Large intestine (tissue), 3 donors: ENCODE data around the gene ASB15. TPM values are rescaled to one million over a fixed set of nuclear protein-coding genes. Genes with fewer than 3 reads are reported as not detected.

Experiments
- DNase-seq, 2 donors: peaks; one replicate each; pipeline versions ENCODE4 v3.0.0 to v3.0.0-alpha.2; 2013
- H3K27ac ChIP-seq: one replicate; pipeline ENCODE4 v1.5.1; 2013; ENCODE audit warnings: low read length
- H3K27me3 ChIP-seq: 2 replicates; pipeline ENCODE4 v1.6.1; 2013; ENCODE audit warnings: low read length; ENCODE audit not compliant: control insufficient read depth, insufficient read depth
- H3K36me3 ChIP-seq: 2 replicates; pipeline ENCODE4 v1.6.1; 2013; ENCODE audit warnings: low read length; ENCODE audit not compliant: control insufficient read depth, insufficient read depth
- H3K4me1 ChIP-seq: one replicate; pipeline ENCODE4 v1.6.1; 2013; ENCODE audit warnings: low read length; ENCODE audit not compliant: control insufficient read depth, insufficient read depth
- H3K4me3 ChIP-seq: one replicate; pipeline ENCODE4 v1.5.1; 2013; ENCODE audit warnings: low read length
- H3K9me3 ChIP-seq: one replicate; pipeline ENCODE4 v1.6.1; 2013; ENCODE audit warnings: mild to moderate bottlenecking, low read depth, low read length, moderate library complexity; ENCODE audit not compliant: control insufficient read depth
- WGBS: methylation state at CpG from one replicate; pipeline ENCODE4 v1.1.5; 2013; ENCODE audit warnings: low lambda C conversion rate; ENCODE audit not compliant: insufficient coverage; 5-methylcytosine and 5-hydroxymethylcytosine counted together
- polyA plus RNA-seq: library from polyadenylated mRNA; unstranded; fragments of 120-200 nt; gene quantifications from one replicate; pipeline ENCODE4 v1.2.1, GENCODE V29; 2013

Gene ASB15
- polyA plus RNA-seq, 1 donor = 0.07 TPM

DNA sequence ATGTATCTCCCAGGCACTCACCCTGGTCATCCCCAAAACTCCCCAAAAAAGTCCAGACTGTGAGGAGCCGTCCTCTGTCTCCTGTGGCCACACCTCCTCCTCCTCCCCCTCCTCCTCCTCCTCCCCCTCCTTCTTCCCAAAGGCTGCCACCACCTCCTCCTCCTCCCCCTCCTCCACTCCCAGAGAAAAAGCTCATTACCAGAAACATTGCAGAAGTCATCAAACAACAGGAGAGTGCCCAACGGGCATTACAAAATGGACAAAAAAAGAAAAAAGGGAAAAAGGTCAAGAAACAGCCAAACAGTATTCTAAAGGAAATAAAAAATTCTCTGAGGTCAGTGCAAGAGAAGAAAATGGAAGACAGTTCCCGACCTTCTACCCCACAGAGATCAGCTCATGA lies 61.1 kb downstream of the ASB15 start:
- peaks cover 2% of the 10 kb centered on the region for H3K27me3 ChIP-seq
- H3K36me3 ChIP-seq = no peaks in the 10 kb centered on the region
- DNase-seq = no peak
- peaks cover 4% of the 10 kb centered on the region for H3K4me1 ChIP-seq
- peaks cover 2% of the 10 kb centered on the region for H3K9me3 ChIP-seq
- no peak overlapping the region for H3K4me3 ChIP-seq
- H3K27ac ChIP-seq = no peak overlapping the region
- WGBS = 83% methylated on average over 1 of the region's 3 CpGs

- 100% methylated on average over 1 of the region's 6 CpGs for WGBS
These were observed 61.6 kb downstream of the ASB15 start for GRCh38 chr7:123663200-123663599.

DNA sequence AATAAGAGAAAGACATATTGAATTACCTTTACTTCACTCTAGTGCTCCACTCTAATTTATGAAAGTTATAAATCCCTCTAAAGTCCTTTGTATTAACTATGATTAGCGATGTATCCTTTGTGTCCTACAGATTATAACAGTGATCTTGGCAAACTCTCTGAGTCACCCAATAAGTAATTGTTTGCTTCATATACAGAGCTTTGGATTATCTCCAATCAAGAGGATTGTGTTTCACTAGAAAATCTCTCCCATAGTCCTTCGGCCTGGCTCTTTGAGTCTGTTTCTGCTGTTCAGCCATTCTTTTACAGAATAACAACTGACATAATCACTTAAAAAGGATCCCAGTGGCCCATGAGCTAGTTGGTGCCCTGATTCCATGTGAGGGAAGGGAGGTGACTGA lies 63.5 kb downstream of the ASB15 start:
- H3K9me3 ChIP-seq = peaks cover 2% of the 10 kb centered on the region
- no peaks in the 10 kb centered on the region for H3K27me3 ChIP-seq
- H3K4me1 ChIP-seq = peaks cover 4% of the 10 kb centered on the region
- no peak overlapping the region for H3K4me3 ChIP-seq
- H3K36me3 ChIP-seq = no peaks in the 10 kb centered on the region
- no peak for DNase-seq
- no peak overlapping the region for H3K27ac ChIP-seq
- WGBS = 80% methylated on average over 1 of the region's 2 CpGs

More at GRCh38 chr7:123663200-123663599, 61.6 kb downstream of the ASB15 start:
- Histone ChIP-seq H3K27me3 (peaks cover 2% of the 10 kb centered on the region), H3K27ac (no peak overlapping the region), H3K4me1 (peaks cover 4% of the 10 kb centered on the region), H3K9me3 (peaks cover 2% of the 10 kb centered on the region), H3K36me3 (no peaks in the 10 kb centered on the region), H3K4me3 (no peak overlapping the region)
- no peak for DNase-seq

DNA sequence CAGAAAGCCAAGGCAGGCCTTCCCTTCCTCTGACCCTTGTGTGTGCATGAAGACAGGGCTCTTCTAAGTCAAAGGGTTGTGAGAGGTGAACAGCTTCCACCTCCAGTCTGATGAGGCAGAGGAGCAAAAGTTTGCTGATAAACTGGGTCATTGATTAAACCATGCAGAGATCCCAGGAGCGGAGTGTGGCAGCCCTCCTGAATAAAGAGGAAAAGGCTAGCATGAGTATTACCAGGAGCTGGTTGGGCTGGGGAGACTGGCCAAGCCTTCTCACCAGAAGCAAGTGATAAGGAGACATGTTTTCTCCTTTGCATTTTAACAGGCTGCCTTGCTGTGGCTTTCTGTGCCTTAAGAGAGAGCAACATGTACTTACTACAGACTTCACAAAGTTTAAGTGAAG lies 64.3 kb downstream of the ASB15 start:
- WGBS = no CpG with 5 or more reads among the region's 1 CpG
- DNase-seq = peak in 1 of 2 donors; percentile 19
- Histone ChIP-seq H3K4me1 (peaks cover 4% of the 10 kb centered on the region), H3K36me3 (no peaks in the 10 kb centered on the region), H3K27me3 (no peaks in the 10 kb centered on the region), H3K27ac (no peak overlapping the region), H3K9me3 (peaks cover 2% of the 10 kb centered on the region), H3K4me3 (no peak overlapping the region)

- Histone ChIP-seq H3K27ac (no peak overlapping the region), H3K9me3 (peaks cover 2% of the 10 kb centered on the region), H3K4me1 (peaks cover 4% of the 10 kb centered on the region), H3K4me3 (no peak overlapping the region), H3K27me3 (no peaks in the 10 kb centered on the region), H3K36me3 (no peaks in the 10 kb centered on the region)
- no peak for DNase-seq
- no CpG with 5 or more reads among the region's 1 CpG for WGBS
These were observed 64.9 kb downstream of the ASB15 start for GRCh38 chr7:123666492-123666891.

DNA sequence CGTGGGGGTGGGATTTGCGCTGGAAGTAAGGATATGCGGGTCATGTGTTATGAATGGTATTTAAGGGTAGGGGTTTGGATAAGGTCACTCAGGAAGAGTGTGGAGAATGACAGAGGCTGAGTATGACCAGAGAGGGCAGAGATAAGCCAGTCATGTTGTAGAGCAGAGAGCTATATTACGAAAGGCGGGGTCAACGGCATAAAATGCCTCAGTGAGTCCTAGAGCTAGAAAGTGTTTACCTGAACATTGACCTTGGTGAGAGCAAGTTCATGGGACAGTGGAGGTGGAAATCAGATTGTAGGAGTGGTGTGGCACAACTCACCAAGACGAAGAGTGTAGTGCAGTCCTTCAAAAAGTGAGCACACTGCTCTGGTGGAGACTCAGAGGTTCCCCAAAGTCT lies 67.9 kb downstream of the ASB15 start:
- peak; percentile 10 to 32 for DNase-seq
- Histone ChIP-seq H3K27me3 (no peaks in the 10 kb centered on the region), H3K4me1 (peaks cover 4% of the 10 kb centered on the region), H3K4me3 (no peak overlapping the region), H3K27ac (no peak overlapping the region), H3K9me3 (no peaks in the 10 kb centered on the region), H3K36me3 (no peaks in the 10 kb centered on the region)
- 92% methylated on average over 4 of the region's 7 CpGs for WGBS

- no CpG with 5 or more reads among the region's 5 CpGs for WGBS
- Histone ChIP-seq H3K4me1 (no peaks in the 10 kb centered on the region), H3K36me3 (no peaks in the 10 kb centered on the region), H3K27me3 (no peaks in the 10 kb centered on the region), H3K9me3 (no peaks in the 10 kb centered on the region), H3K27ac (no peak overlapping the region), H3K4me3 (no peak overlapping the region)
- no peak for DNase-seq
These were observed 71.6 kb downstream of the ASB15 start for GRCh38 chr7:123673137-123673732.

GRCh38 chr7:123673752-123674398 lies 72.3 kb downstream of the ASB15 start:
- no peak overlapping the region for H3K4me3 ChIP-seq
- no peaks in the 10 kb centered on the region for H3K27me3 ChIP-seq
- no peak overlapping the region for H3K27ac ChIP-seq
- no peaks in the 10 kb centered on the region for H3K9me3 ChIP-seq
- no CpG with 5 or more reads among the region's 3 CpGs for WGBS
- H3K36me3 ChIP-seq = peaks cover 3% of the 10 kb centered on the region
- no peak for DNase-seq
- no peaks in the 10 kb centered on the region for H3K4me1 ChIP-seq

GRCh38 chr7:123674399-123675180 lies 73.0 kb downstream of the ASB15 start:
- no peak for DNase-seq
- Histone ChIP-seq H3K27ac (no peak overlapping the region), H3K4me3 (no peak overlapping the region), H3K27me3 (no peaks in the 10 kb centered on the region), H3K4me1 (no peaks in the 10 kb centered on the region), H3K36me3 (peaks cover 3% of the 10 kb centered on the region), H3K9me3 (no peaks in the 10 kb centered on the region)
- no CpG with 5 or more reads among the region's 2 CpGs for WGBS

DNA sequence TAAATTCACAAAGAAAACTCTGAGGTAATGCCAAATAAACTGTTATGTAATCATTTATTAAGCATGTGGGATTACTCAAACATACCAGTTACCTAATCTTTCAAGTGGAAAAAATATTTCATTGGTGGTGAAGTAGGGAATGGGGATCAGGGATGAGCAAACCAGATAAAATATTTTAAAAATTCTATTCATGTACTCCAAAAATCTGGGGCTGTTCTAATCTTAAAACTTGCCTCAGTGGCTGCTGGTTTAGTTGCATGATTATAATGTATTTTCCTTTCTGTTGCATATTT lies 73.5 kb downstream of the ASB15 start:
- Histone ChIP-seq H3K4me3 (no peak overlapping the region), H3K27me3 (no peaks in the 10 kb centered on the region), H3K4me1 (no peaks in the 10 kb centered on the region), H3K36me3 (peaks cover 7% of the 10 kb centered on the region), H3K27ac (no peak overlapping the region), H3K9me3 (no peaks in the 10 kb centered on the region)
- DNase-seq = no peak
